NT2/D1 (cell line): ENCODE results near the gene HAUS7.

Source experiments
- SUZ12 ChIP-seq: IDR thresholded peaks from 2 replicates; pipeline ENCODE4 v1.6.1; 2011; ENCODE audit not compliant: insufficient read length, insufficient read depth; ENCODE audit errors: extremely low read depth
- YY1 ChIP-seq: IDR thresholded peaks from 2 replicates; pipeline ENCODE4 v1.6.1; 2011; ENCODE audit not compliant: insufficient read length, insufficient read depth

DNA sequence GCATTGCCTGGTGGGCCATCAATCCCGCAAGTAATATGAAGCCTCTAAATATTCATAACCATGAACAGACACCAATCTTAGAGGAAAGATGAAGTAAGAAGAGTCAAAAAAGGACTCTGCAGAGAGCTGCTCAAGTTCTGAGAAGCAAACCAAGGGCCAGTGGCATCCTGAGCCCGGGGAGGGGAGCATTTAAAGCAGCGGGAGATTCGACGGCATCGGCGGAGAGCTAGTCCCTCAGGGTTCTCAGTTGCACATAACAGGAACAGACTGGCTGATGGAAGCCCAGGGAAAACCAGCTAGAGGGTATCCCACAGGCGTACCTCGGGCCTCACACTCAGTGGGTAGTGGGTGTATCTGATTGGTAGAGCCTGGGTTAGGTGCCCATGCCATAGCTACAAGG is 64.4 kb downstream of the HAUS7 start:
- TF ChIP-seq YY1 (no peak), SUZ12 (no peak)
